H54 (cell line): ENCODE measurements around the gene TRIM9.

Experiments
- DNase-seq: peaks from one replicate; pipeline ENCODE4 v3.0.0; 2011; ENCODE audit warnings: low spot score, mixed read lengths; ENCODE audit not compliant: insufficient read length
- FAIRE-seq: peaks from 3 replicates; lab custom pipeline; 2011; peaks lifted over from hg19 to GRCh38; lab: Jason Lieb, UNC
- POLR2A ChIP-seq: IDR thresholded peaks from 2 replicates; pipeline ENCODE4 v1.6.1; 2011; ENCODE audit warnings: low read depth, mild to moderate bottlenecking, low read length

TRIM9 gene

GRCh38 chr14:51094901-51095853, at the start of gene TRIM9:
TSS of gene TRIM9 (minus strand) at chr14:51095105. CDS start at chr14:51094939, 166 bp downstream.
- peak; percentile 30; the same call in 1 of the 2 replicates for TF ChIP-seq POLR2A
- DNase-seq (peak; percentile 90), FAIRE-seq (peak; percentile 89)

GRCh38 chr14:51140856-51141255, 46.0 kb upstream of the TRIM9 start:
- FAIRE-seq (no peak), DNase-seq (no peak)
- no peak for TF ChIP-seq POLR2A

- DNase-seq (no peak), FAIRE-seq (no peak)
- no peak for TF ChIP-seq POLR2A
Measured at GRCh38 chr14:51140338-51140737, 45.4 kb upstream of the TRIM9 start.

GRCh38 chr14:51139121-51139681, 44.3 kb upstream of the TRIM9 start:
- no peak for DNase-seq
- no peak for TF ChIP-seq POLR2A
- no peak for FAIRE-seq

GRCh38 chr14:51138404-51139103, 43.6 kb upstream of the TRIM9 start:
- TF ChIP-seq POLR2A: no peak
- FAIRE-seq (no peak), DNase-seq (no peak)

- TF ChIP-seq POLR2A: no peak
- no peak for FAIRE-seq
- DNase-seq: no peak
Measured at GRCh38 chr14:51131516-51131915, 36.6 kb upstream of the TRIM9 start.

GRCh38 chr14:51129130-51129529, 34.2 kb upstream of the TRIM9 start:
- DNase-seq (no peak), FAIRE-seq (no peak)
- TF ChIP-seq POLR2A: no peak

- no peak for TF ChIP-seq POLR2A
- FAIRE-seq (no peak), DNase-seq (no peak)
Measured at GRCh38 chr14:51124029-51124428, 29.1 kb upstream of the TRIM9 start.

GRCh38 chr14:51121096-51121495, 26.2 kb upstream of the TRIM9 start:
- FAIRE-seq: peak; percentile 55
- no peak for DNase-seq
- TF ChIP-seq POLR2A: no peak

- DNase-seq (no peak), FAIRE-seq (no peak)
- TF ChIP-seq POLR2A: no peak
Measured at GRCh38 chr14:51119411-51120051, 24.6 kb upstream of the TRIM9 start.

GRCh38 chr14:51118993-51119392, 24.1 kb upstream of the TRIM9 start:
- FAIRE-seq: no peak
- no peak for DNase-seq
- no peak for TF ChIP-seq POLR2A

GRCh38 chr14:51117593-51117992, 22.7 kb upstream of the TRIM9 start:
- TF ChIP-seq POLR2A: no peak
- FAIRE-seq: no peak
- no peak for DNase-seq

GRCh38 chr14:51116682-51117081, 21.8 kb upstream of the TRIM9 start:
- TF ChIP-seq POLR2A: no peak
- DNase-seq (no peak), FAIRE-seq (no peak)
